ENCODE results near the gene NBAS. TPM values are rescaled to one million over a fixed set of nuclear protein-coding genes. Genes with fewer than 3 reads are reported as not detected.
A peak's percentile ranks its signal among the peaks of the same experiment; 100 is the strongest.

Gene NBAS
- total and polyA plus RNA-seq, 9 of the 15 experiments (the other 6 are each of a cell fraction or from before 2014, with no cell fraction given), result 15.3 to 94.4 (median 69.9) TPM

DNA sequence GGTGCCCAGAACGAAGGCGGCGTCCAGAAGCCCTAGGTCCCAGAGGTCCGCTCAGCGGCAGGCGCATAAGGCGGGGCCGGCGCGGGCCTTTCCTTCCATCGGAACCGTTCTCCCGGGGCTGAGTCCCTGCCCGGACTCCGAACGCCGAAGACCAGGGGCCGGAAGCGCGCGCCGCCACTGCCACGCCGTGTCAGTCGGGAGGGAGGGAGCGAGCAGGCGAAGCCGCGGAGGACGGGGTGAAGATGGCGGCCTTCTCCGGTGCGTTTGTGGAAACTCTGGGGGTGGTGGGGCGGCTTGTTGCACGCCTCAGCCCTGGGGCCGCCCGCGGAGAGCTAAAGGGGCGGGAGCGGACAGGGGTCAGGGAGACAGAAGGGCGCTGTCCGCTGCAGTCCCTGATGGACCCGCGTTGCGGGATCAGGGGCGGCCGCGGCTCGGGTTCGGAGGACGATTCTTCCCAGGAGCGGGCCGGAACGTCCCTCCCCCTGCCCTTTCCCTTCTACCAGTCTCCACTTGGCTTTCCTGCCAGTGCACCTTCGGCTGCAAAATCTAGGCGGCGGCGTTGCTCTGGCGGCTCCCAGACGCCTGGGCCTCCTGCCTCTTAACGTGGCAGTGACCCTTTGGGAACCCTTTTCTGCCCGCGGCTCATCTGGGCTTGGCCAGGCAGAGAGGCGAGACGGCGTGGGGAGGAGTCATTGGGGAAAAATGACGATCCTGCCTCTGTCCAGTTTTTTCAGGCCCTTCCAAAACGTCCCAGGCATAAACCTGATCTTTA is 30.7 kb upstream of the NBAS start, which contains the start of gene DDX1 (continued):
- TF ChIP-seq, protein P1, sequence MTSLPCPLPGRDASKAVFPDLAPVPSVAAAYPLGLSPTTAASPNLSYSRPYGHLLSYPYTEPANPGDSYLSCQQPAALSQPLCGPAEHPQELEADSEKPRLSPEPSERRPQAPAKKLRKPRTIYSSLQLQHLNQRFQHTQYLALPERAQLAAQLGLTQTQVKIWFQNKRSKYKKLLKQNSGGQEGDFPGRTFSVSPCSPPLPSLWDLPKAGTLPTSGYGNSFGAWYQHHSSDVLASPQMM (CRISPR knock-in tag; IDR thresholded peaks at IDR 0.05), result no peak
- 0 out of 2 replicates have a peak, but pooled peaks have one; percentile 37 for TF ChIP-seq KLF13 (tag; IDR thresholded peaks at IDR 0.05; ENCODE audit: borderline replicate concordance, low read depth)
- no peak for TF ChIP-seq BCOR (IDR thresholded peaks at IDR 0.05)
- TF ChIP-seq BRD9 (IDR thresholded peaks at IDR 0.05; ENCODE audit: low read depth, partially characterized antibody), result no peak
- peak; percentile 86 for TF ChIP-seq E2F3 (CRISPR knock-in tag; IDR thresholded peaks at IDR 0.05)
- peak in 1 of 2 experiments; percentile 47; a peak in 1 of 4 replicates for TF ChIP-seq ETV6 (IDR thresholded peaks at IDR 0.05; ENCODE audit: borderline replicate concordance in 1 of 2, low read depth in 2 of 2, low read length in 1 of 2)
- TF ChIP-seq ETV6 (CRISPR knock-in tag; IDR thresholded peaks at IDR 0.05; ENCODE audit: borderline replicate concordance), result no peak; the same call in none of the 2 replicates
- TF ChIP-seq PTBP1 (IDR thresholded peaks at IDR 0.05; ENCODE audit: low read depth, low read length), result no peak
- no peak for TF ChIP-seq ETS2 (tag; IDR thresholded peaks at IDR 0.05; ENCODE audit: borderline replicate concordance, poor library complexity, severe bottlenecking)
- TF ChIP-seq ZNF23 (CRISPR knock-in tag; IDR thresholded peaks at IDR 0.05), result no peak
- peak in 1 of 2 experiments; percentile 48; a peak in 2 of 4 replicates for TF ChIP-seq RCOR1 (IDR thresholded peaks at IDR 0.05; ENCODE audit: borderline replicate concordance in 1 of 2, low read depth in 2 of 2, low read length in 2 of 2)
- no peak for TF ChIP-seq ZNF175 (CRISPR knock-in tag; IDR thresholded peaks at IDR 0.05; ENCODE audit: low read depth)
- TF ChIP-seq, protein P2, sequence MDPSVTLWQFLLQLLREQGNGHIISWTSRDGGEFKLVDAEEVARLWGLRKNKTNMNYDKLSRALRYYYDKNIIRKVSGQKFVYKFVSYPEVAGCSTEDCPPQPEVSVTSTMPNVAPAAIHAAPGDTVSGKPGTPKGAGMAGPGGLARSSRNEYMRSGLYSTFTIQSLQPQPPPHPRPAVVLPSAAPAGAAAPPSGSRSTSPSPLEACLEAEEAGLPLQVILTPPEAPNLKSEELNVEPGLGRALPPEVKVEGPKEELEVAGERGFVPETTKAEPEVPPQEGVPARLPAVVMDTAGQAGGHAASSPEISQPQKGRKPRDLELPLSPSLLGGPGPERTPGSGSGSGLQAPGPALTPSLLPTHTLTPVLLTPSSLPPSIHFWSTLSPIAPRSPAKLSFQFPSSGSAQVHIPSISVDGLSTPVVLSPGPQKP (CRISPR knock-in tag; IDR thresholded peaks at IDR 0.05), result no peak
- TF ChIP-seq L3MBTL2 (IDR thresholded peaks at IDR 0.05), result peak; percentile 78
- TF ChIP-seq, protein P3, sequence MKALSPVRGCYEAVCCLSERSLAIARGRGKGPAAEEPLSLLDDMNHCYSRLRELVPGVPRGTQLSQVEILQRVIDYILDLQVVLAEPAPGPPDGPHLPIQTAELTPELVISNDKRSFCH (CRISPR knock-in tag; IDR thresholded peaks at IDR 0.05), result no peak
- TF ChIP-seq, protein P3 (tag; IDR thresholded peaks at IDR 0.05), result peak; percentile 74; the same call in 1 of the 2 replicates
- TF ChIP-seq, protein P4, sequence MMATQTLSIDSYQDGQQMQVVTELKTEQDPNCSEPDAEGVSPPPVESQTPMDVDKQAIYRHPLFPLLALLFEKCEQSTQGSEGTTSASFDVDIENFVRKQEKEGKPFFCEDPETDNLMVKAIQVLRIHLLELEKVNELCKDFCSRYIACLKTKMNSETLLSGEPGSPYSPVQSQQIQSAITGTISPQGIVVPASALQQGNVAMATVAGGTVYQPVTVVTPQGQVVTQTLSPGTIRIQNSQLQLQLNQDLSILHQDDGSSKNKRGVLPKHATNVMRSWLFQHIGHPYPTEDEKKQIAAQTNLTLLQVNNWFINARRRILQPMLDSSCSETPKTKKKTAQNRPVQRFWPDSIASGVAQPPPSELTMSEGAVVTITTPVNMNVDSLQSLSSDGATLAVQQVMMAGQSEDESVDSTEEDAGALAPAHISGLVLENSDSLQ (IDR thresholded peaks at IDR 0.05), result peak; percentile 62; the same call in 1 of the 2 replicates
- no peak for TF ChIP-seq GATAD2A (IDR thresholded peaks at IDR 0.05)
- no peak for TF ChIP-seq COPS2 (conservative IDR thresholded peaks at IDR 0.05)
- TF ChIP-seq CC2D1A (IDR thresholded peaks at IDR 0.05), result no peak
- TF ChIP-seq ZNF263 (CRISPR knock-in tag; IDR thresholded peaks at IDR 0.05; ENCODE audit: borderline replicate concordance), result peak; percentile 29; the same call in 1 of the 2 replicates
- no peak for TF ChIP-seq NELFE (IDR thresholded peaks at IDR 0.05; ENCODE audit: insufficient read depth, insufficient read length)
- TF ChIP-seq, protein P5, sequence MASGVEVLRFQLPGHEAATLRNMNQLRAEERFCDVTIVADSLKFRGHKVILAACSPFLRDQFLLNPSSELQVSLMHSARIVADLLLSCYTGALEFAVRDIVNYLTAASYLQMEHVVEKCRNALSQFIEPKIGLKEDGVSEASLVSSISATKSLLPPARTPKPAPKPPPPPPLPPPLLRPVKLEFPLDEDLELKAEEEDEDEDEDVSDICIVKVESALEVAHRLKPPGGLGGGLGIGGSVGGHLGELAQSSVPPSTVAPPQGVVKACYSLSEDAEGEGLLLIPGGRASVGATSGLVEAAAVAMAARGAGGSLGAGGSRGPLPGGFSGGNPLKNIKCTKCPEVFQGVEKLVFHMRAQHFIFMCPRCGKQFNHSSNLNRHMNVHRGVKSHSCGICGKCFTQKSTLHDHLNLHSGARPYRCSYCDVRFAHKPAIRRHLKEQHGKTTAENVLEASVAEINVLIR (CRISPR knock-in tag; IDR thresholded peaks at IDR 0.05), result peak; percentile 45; the same call in 1 of the 2 replicates

Measured in K562 (cell line).